Tibial nerve (tissue), 4 donors: Measurements from ENCODE around the gene CHD2. TPM values are rescaled to one million over a fixed set of nuclear protein-coding genes. Genes with fewer than 3 reads are reported as not detected.

Experiments used
- DNase-seq, 2 donors: peaks; one replicate each; pipeline ENCODE4 v3.0.0-alpha.2; 2019; ENCODE audit warnings: low spot score in 2 of 2
- H3K27ac ChIP-seq, 4 donors: fragments of 200-600 bp; sonication (generic) in 3 of 4; one replicate each; pipeline ENCODE4 v1.5.1; 2017 to 2019; ENCODE audit warnings: mild to moderate bottlenecking in 1 of 4
- H3K27me3 ChIP-seq, 2 donors: fragments of 200-600 bp; sonication (generic) in 1 of 2; one replicate each; pipeline versions ENCODE4 v1.5.1 to v1.6.0; 2017 to 2019
- H3K36me3 ChIP-seq, 3 donors: fragments of 200-600 bp; sonication (generic); one replicate each; pipeline ENCODE4 v1.5.1; 2018 to 2019
- H3K4me1 ChIP-seq, 4 donors: fragments of 200-600 bp; sonication (generic) in 3 of 4; one replicate each; pipeline ENCODE4 v1.5.1; 2017 to 2019
- H3K4me3 ChIP-seq, 4 donors: fragments of 200-600 bp; sonication (generic) in 3 of 4; one replicate each; pipeline ENCODE4 v1.5.1; 2017 to 2019; ENCODE audit warnings: mild to moderate bottlenecking in 1 of 4, moderate library complexity in 1 of 4
- H3K9me3 ChIP-seq, 4 donors: fragments of 200-600 bp; sonication (generic) in 3 of 4; one replicate each; pipeline ENCODE4 v1.5.1; 2017 to 2019
- CTCF ChIP-seq, 5 experiments: fragments of 200-600 bp in 3 of 5; fragments of 450-650 bp in 2 of 5; sonication (generic) in 3 of 5; IDR thresholded peaks; one replicate each; pipeline ENCODE4 v1.5.1; 2016 to 2019; ENCODE audit warnings: antibody characterized with exemption in 5 of 5, mild to moderate bottlenecking in 3 of 5, moderate library complexity in 2 of 5
- EP300 ChIP-seq, 2 donors: sonication (generic); formaldehyde crosslinking; IDR thresholded peaks; one replicate each; pipeline ENCODE4 v1.6.1; 2017; ENCODE audit warnings: antibody characterized with exemption in 2 of 2, mild to moderate bottlenecking in 1 of 2
- POLR2A ChIP-seq, 2 donors: fragments of 450-650 bp; IDR thresholded peaks; one replicate each; pipeline ENCODE4 v1.6.1; 2017; ENCODE audit warnings: antibody characterized with exemption in 2 of 2, mild to moderate bottlenecking in 2 of 2, moderate library complexity in 2 of 2
- WGBS, 2 donors: methylation state at CpG; one replicate each; pipeline ENCODE4 v1.1.5; 2018; 5-methylcytosine and 5-hydroxymethylcytosine counted together
- total RNA-seq, 4 donors: library from RNA; depleted of rRNA; stranded (reverse); fragments of >200 nt; gene quantifications; one replicate each; pipeline ENCODE4 v1.1.0, GENCODE V29; 2016

Gene CHD2
- total RNA-seq, 4 donors from 2014 or later: 96.5 to 133 (median 102) TPM

- Histone ChIP-seq H3K4me3 (peak overlapping the region; percentile 25 to 90 (median 50)), H3K9me3 (no peaks in the 10 kb centered on the region), H3K4me1 (peaks cover 0 to 27% (median 9%) of the 10 kb centered on the region in 4 donors), H3K27ac (peak overlapping the region; percentile 91 to 100 (median 91)), H3K36me3 (peaks cover 0 to 5% (median 0%) of the 10 kb centered on the region in 3 donors), H3K27me3 (no peaks in the 10 kb centered on the region)
- 7 to 8% methylated on average over 37 to 39 of the region's 41 CpGs for WGBS, 2 donors
- peak in 2 of 5 experiments; percentile 22 to 29 for TF ChIP-seq CTCF (IDR thresholded peaks at IDR 0.05)
- TF ChIP-seq POLR2A (IDR thresholded peaks at IDR 0.05): peak; percentile 90 to 95
- TF ChIP-seq EP300 (IDR thresholded peaks at IDR 0.05): peak in 1 of 2 donors; percentile 95
- DNase-seq: peak; percentile 98 to 99
These were observed 18.1 kb upstream of the CHD2 start for GRCh38 chr15:92881802-92882696.

GRCh38 chr15:92882697-92883162 lies 17.4 kb upstream of the CHD2 start:
- Histone ChIP-seq H3K36me3 (peaks cover 0 to 11% (median 0%) of the 10 kb centered on the region in 3 donors), H3K9me3 (no peaks in the 10 kb centered on the region), H3K27me3 (no peaks in the 10 kb centered on the region), H3K27ac (peak overlapping the region; percentile 100), H3K4me3 (peak overlapping the region; percentile 71 to 95 (median 88)), H3K4me1 (peaks cover 0 to 34% (median 14%) of the 10 kb centered on the region in 4 donors)
- TF ChIP-seq CTCF (IDR thresholded peaks at IDR 0.05): peak in 2 of 5 experiments; percentile 8 to 29
- TF ChIP-seq EP300 (IDR thresholded peaks at IDR 0.05): peak in 1 of 2 donors; percentile 75
- TF ChIP-seq POLR2A (IDR thresholded peaks at IDR 0.05): peak; percentile 95 to 98
- 0% methylated on average over 4 to 11 of the region's 67 CpGs for WGBS, 2 donors
- DNase-seq: peak in 1 of 2 donors; percentile 93

GRCh38 chr15:92883163-92883875 lies 16.8 kb upstream of the CHD2 start:
- H3K27me3 ChIP-seq: no peaks in the 10 kb centered on the region
- H3K4me3 ChIP-seq: peak overlapping the region; percentile 71 to 95 (median 88)
- peaks cover 0 to 40% (median 20%) of the 10 kb centered on the region in 4 donors for H3K4me1 ChIP-seq
- peaks cover 0 to 13% (median 0%) of the 10 kb centered on the region in 3 donors for H3K36me3 ChIP-seq
- DNase-seq: no peak
- WGBS, 2 donors: 0 to 1% methylated on average over 17 to 45 of the region's 53 CpGs
- no peaks in the 10 kb centered on the region for H3K9me3 ChIP-seq
- TF ChIP-seq EP300 (IDR thresholded peaks at IDR 0.05): peak in 1 of 2 donors; percentile 65
- TF ChIP-seq POLR2A (IDR thresholded peaks at IDR 0.05): peak in 1 of 2 donors; percentile 8
- no peak for TF ChIP-seq CTCF (IDR thresholded peaks at IDR 0.05)
- H3K27ac ChIP-seq: peak overlapping the region; percentile 100

GRCh38 chr15:92883876-92884435 lies 16.2 kb upstream of the CHD2 start:
- Histone ChIP-seq H3K9me3 (no peaks in the 10 kb centered on the region), H3K36me3 (peaks cover 0 to 13% (median 0%) of the 10 kb centered on the region in 3 donors), H3K4me3 (peak overlapping the region; percentile 71 to 95 (median 88)), H3K27ac (peak overlapping the region; percentile 100), H3K27me3 (no peaks in the 10 kb centered on the region), H3K4me1 (peaks cover 0 to 47% (median 21%) of the 10 kb centered on the region in 4 donors)
- no peak for DNase-seq
- 0% methylated on average over 12 of the region's 12 CpGs for WGBS, 2 donors
- TF ChIP-seq POLR2A (IDR thresholded peaks at IDR 0.05): no peak
